K562 (cell line): Measurements from ENCODE around the gene KLRB1. TPM values are rescaled to one million over a fixed set of nuclear protein-coding genes. Genes with fewer than 3 reads are reported as not detected.

Experiments
- ATAC-seq: fragments of 200-7000 bp; cut with Tn5 transposase; 3 replicates; pipeline ENCODE4 v1.9.1; 2020; ENCODE audit warnings: moderate library complexity
- Bru-seq: library from RNA; stranded (reverse); fragments of 400-500 nt; gene quantifications from one replicate; lab custom pipeline; 2021; lab: Mats Ljungman, UMichigan
- BruChase-seq, 2 experiments: library from RNA; stranded (reverse); fragments of 400-500 nt; gene quantifications; one replicate each; lab custom pipeline; 2021; lab: Mats Ljungman, UMichigan
- BruUV-seq: library from RNA; stranded (reverse); fragments of 400-500 nt; replicated peaks from 2 replicates; lab custom pipeline; 2021; lab: Mats Ljungman, UMichigan
- CTCF ChIA-PET: fragments of 300-600 bp; formaldehyde crosslinking; extraction: SDS; loops from one replicate; lab custom pipeline; 2021; ENCODE audit warnings: low intra/inter-chr PET ratio; lab: Yijun Ruan, JAX
- POLR2A ChIA-PET: fragments of 300-600, 350-650 bp; sonication (Branson Sonifier 250); formaldehyde crosslinking; extraction: SDS; loops from one replicate; lab custom pipeline; 2021; ENCODE audit warnings: antibody characterized with exemption, inconsistent platforms; lab: Yijun Ruan, JAX
- DNase-seq, 4 experiments: peaks; one replicate each; pipeline versions ENCODE4 v3.0.0 to v3.0.0-alpha.2; 2011 to 2018; ENCODE audit warnings: low spot score in 3 of 4, mixed read lengths in 3 of 4; ENCODE audit errors: extremely low read depth in 1 of 4
- FAIRE-seq: peaks from 2 replicates; lab custom pipeline; 2011; peaks lifted over from hg19 to GRCh38; lab: Jason Lieb, UNC
- H2AFZ ChIP-seq: 2 replicates; pipeline ENCODE4 v1.6.0; 2011; ENCODE audit warnings: low read depth, low read length, control low read depth, inconsistent platforms
- H3K27ac ChIP-seq: fragments of 200-600 bp; 3 replicates; pipeline ENCODE4 v1.8.0; 2011; ENCODE audit warnings: low read depth, mild to moderate bottlenecking, control low read depth, inconsistent platforms, low read length, moderate library complexity, mixed read lengths; ENCODE audit errors: extremely low read depth
- H3K27me3 ChIP-seq, 2 experiments: fragments of 300-600 bp in 1 of 2; 2 replicates in 1 of 2; 3 replicates in 1 of 2; pipeline versions ENCODE4 v1.6.0 to v1.8.0; 2011; ENCODE audit warnings: inconsistent platforms in 2 of 2, low read length in 2 of 2, mild to moderate bottlenecking in 1 of 2, mixed read lengths in 1 of 2, moderate library complexity in 1 of 2; ENCODE audit not compliant: control insufficient read depth in 2 of 2, insufficient read depth in 2 of 2
- H3K36me3 ChIP-seq: fragments of 300-600 bp; 3 replicates; pipeline ENCODE4 v1.8.0; 2011; ENCODE audit warnings: mild to moderate bottlenecking, low read length, inconsistent platforms; ENCODE audit not compliant: control insufficient read depth, insufficient read depth
- H3K4me1 ChIP-seq, 2 experiments: fragments of 200-600 bp in 1 of 2; replicated peaks in 1 of 2; 2 replicates in 1 of 2; 3 replicates in 1 of 2; pipeline versions ENCODE4 v1.5.1 to v1.8.0; 2011; ENCODE audit warnings: inconsistent platforms in 2 of 2, low read length in 2 of 2, mild to moderate bottlenecking in 1 of 2, mixed read lengths in 1 of 2, moderate library complexity in 1 of 2; ENCODE audit not compliant: control insufficient read depth in 2 of 2, insufficient read depth in 2 of 2
- H3K4me2 ChIP-seq: 2 replicates; pipeline ENCODE4 v1.6.1; 2011; ENCODE audit warnings: low read length, control low read depth, inconsistent platforms, mixed read lengths; ENCODE audit not compliant: insufficient read depth
- H3K4me3 ChIP-seq: fragments of 200-600 bp; sonication (generic), shearing (Covaris generic); 2 replicates; pipeline ENCODE4 v1.5.1; 2016; ENCODE audit warnings: control low read depth, inconsistent platforms
- H3K79me2 ChIP-seq: fragments of 200-600 bp; 3 replicates; pipeline ENCODE4 v1.8.0; 2011; ENCODE audit warnings: low read length, inconsistent platforms; ENCODE audit not compliant: control insufficient read depth, insufficient read depth
- H3K9ac ChIP-seq, 2 experiments: 2 replicates each; pipeline versions ENCODE4 v1.6.0 to v1.6.1; 2011; ENCODE audit warnings: low read depth in 2 of 2, low read length in 2 of 2, control low read depth in 1 of 2, inconsistent platforms in 1 of 2, mild to moderate bottlenecking in 1 of 2, mixed read lengths in 1 of 2; ENCODE audit not compliant: insufficient read depth in 1 of 2
- H3K9me1 ChIP-seq: one replicate; pipeline ENCODE4 v1.6.0; 2011; ENCODE audit warnings: inconsistent platforms, mild to moderate bottlenecking, low read length, moderate library complexity; ENCODE audit not compliant: control insufficient read depth, insufficient read depth
- H3K9me3 ChIP-seq: replicated peaks from 2 replicates; pipeline ENCODE4 v1.5.1; 2011; ENCODE audit warnings: low read depth, low read length, inconsistent platforms; ENCODE audit not compliant: control insufficient read depth, insufficient read depth
- H4K20me1 ChIP-seq: replicated peaks from 2 replicates; pipeline ENCODE4 v1.6.1; 2011; ENCODE audit warnings: low read length, inconsistent platforms, mixed read lengths; ENCODE audit not compliant: control insufficient read depth, insufficient read depth
- CHD2 ChIP-seq: IDR thresholded peaks from 2 replicates; pipeline ENCODE4 v1.6.1; 2011; ENCODE audit warnings: low read depth, low read length
- FIP1L1 ChIP-seq: fragments of 200-400 bp; formaldehyde crosslinking; IDR thresholded peaks from 2 replicates; pipeline ENCODE4 v1.6.1; 2018; ENCODE audit warnings: mild to moderate bottlenecking, low read depth, low read length; ENCODE audit not compliant: poor library complexity, severe bottlenecking
- NCOA6 ChIP-seq: fragments of 450-650 bp; IDR thresholded peaks from 2 replicates; pipeline ENCODE4 v1.6.1; 2017; ENCODE audit warnings: mild to moderate bottlenecking
- NEUROD1 ChIP-seq: fragments of 150-350 bp; IDR thresholded peaks from 2 replicates; pipeline ENCODE4 v1.6.1; 2014; ENCODE audit warnings: borderline replicate concordance, low read length, low read depth; ENCODE audit not compliant: partially characterized antibody
- NUFIP1 ChIP-seq: fragments of 450-650 bp; IDR thresholded peaks from 2 replicates; pipeline ENCODE4 v1.6.1; 2018; ENCODE audit not compliant: partially characterized antibody
- RERE ChIP-seq: sonication (generic); formaldehyde crosslinking; IDR thresholded peaks from 2 replicates; pipeline ENCODE4 v1.8.0; 2023; ENCODE audit warnings: missing genetic modification reagents, mild to moderate bottlenecking, borderline replicate concordance
- SREBF2 ChIP-seq: sonication (generic); formaldehyde crosslinking; IDR thresholded peaks from 2 replicates; pipeline ENCODE4 v1.4.0; 2020; ENCODE audit warnings: mild to moderate bottlenecking, missing genetic modification reagents
- ZEB2 ChIP-seq: fragments of 450-650 bp; IDR thresholded peaks from 2 replicates; pipeline ENCODE4 v1.6.1; 2016
- ZFP1 ChIP-seq: fragments of 450-650 bp; formaldehyde crosslinking; IDR thresholded peaks from 2 replicates; pipeline ENCODE4 v1.4.0; 2020; ENCODE audit warnings: mild to moderate bottlenecking, mixed read lengths
- ZNF197 ChIP-seq: fragments of 200-800 bp; sonication (Bioruptor generic); IDR thresholded peaks from 2 replicates; pipeline ENCODE4 v1.6.1; 2016; ENCODE audit warnings: low read depth, missing genetic modification characterization, missing compliant biosample characterization
- WGBS: fragments of 100-300 bp; shearing (Covaris generic); methylation state at CpG from one replicate; pipeline ENCODE4 v1.1.6; 2016; ENCODE audit warnings: low coverage, mixed read lengths; ENCODE audit not compliant: insufficient coverage; ENCODE audit errors: missing lambda C conversion rate; 5-methylcytosine and 5-hydroxymethylcytosine counted together
- in situ Hi-C: fragments of 300-500 bp; cut with MboI; formaldehyde crosslinking; loops from 4 replicates; pipeline ENCODE4 v1.15.0; 2018; ENCODE audit warnings: inconsistent platforms, mixed read lengths
- intact Hi-C: fragments of 100-400 bp; cut with micrococcal nuclease; formaldehyde crosslinking; loops from 2 replicates; pipeline ENCODE4 v1.14.2; 2022
- long read RNA-seq, 3 experiments: library from polyadenylated mRNA in 2 of 3; library from RNA in 1 of 3; unstranded in 2 of 3; stranded (forward) in 1 of 3; transcript quantifications; one replicate each; pipeline ENCODE4 v2.0.0, GENCODE V29; 2019 to 2022
- polyA minus RNA-seq, 3 experiments: library from RNA; depleted of rRNA, polyadenylated mRNA; stranded (reverse); fragments of >200 nt; gene quantifications; 2 replicates each; pipeline ENCODE4 v1.2.3, GENCODE V29; 2011
- polyA plus RNA-seq, 8 experiments: library from polyadenylated mRNA; depleted of rRNA in 4 of 8; stranded (reverse) in 5 of 8; unstranded in 3 of 8; fragments of >200 nt; fragmentation: Nextera tagmentation in 2 of 8; fragmentation: Illumina TruSeq in 1 of 8; extraction: Ambion mirVana in 2 of 8; extraction: Trizol in 1 of 8; gene quantifications; 2 replicates each; pipeline versions ENCODE4 v1.2.1 to v1.2.3, GENCODE V29; 2011 to 2014; ENCODE audit warnings: inconsistent platforms in 1 of 8, missing spikeins in 1 of 8
- total RNA-seq, 7 experiments: library from RNA; depleted of rRNA in 6 of 7; stranded (reverse); fragments of >200 nt in 6 of 7; fragmentation: Illumina TruSeq in 2 of 7; extraction: Trizol in 2 of 7; gene quantifications; 2 replicates each; pipeline versions ENCODE4 v1.2.1 to v1.2.3, GENCODE V29; 2011 to 2021; ENCODE audit warnings: low replicate concordance in 1 of 7
- TF ChIP-seq, protein P1 (sequence below): conservative IDR thresholded peaks from 2 replicates; pipeline ENCODE4 v1.6.1; 2011; ENCODE audit warnings: low read depth, mild to moderate bottlenecking, low read length; ENCODE audit not compliant: control insufficient read depth

KLRB1 gene
- total RNA-seq (2011; cell fraction: chromatin; rRNA removed; ENCODE audit: low replicate concordance): not detected in 2 replicates
- total RNA-seq (2011; cell fraction: nucleolus; rRNA removed): not detected in 2 replicates
- not detected in 2 replicates for total RNA-seq (2011; cell fraction: nucleoplasm; rRNA removed)
- total RNA-seq (2014; rRNA removed) (not detected in 2 replicates), total RNA-seq (2014; rRNA removed; fragmentation: Illumina TruSeq; extraction: Trizol) (not detected in 2 replicates), total RNA-seq (2015; rRNA removed; fragmentation: Illumina TruSeq; extraction: Trizol) (not detected in 2 replicates), total RNA-seq (2021) (not detected in 2 replicates), polyA plus RNA-seq (2011; rRNA removed) (not detected in 2 replicates), polyA plus RNA-seq (2014; fragmentation: Illumina TruSeq; extraction: Trizol) (not detected in 2 replicates), polyA plus RNA-seq (2014; fragmentation: Nextera tagmentation; extraction: Ambion mirVana) (not detected), polyA plus RNA-seq (2014; rRNA removed) (not detected in 2 replicates), polyA minus RNA-seq (2011; rRNA and poly(A)+ RNA removed) (not detected in 2 replicates), Bru-seq, nascent RNA (not detected), BruChase-seq, experiment 1, labeled RNA remaining after a 2-hour chase (not detected), BruChase-seq, experiment 2, labeled RNA remaining after a 6-hour chase (not detected)
- not detected in 2 replicates for polyA plus RNA-seq (2011; cell fraction: cytosol; rRNA removed)
- polyA plus RNA-seq (2011; cell fraction: nucleus; rRNA removed): not detected in 2 replicates
- not detected in 2 replicates for polyA plus RNA-seq (2012)
- not detected in 2 replicates for polyA minus RNA-seq (2011; cell fraction: cytosol; rRNA and poly(A)+ RNA removed)
- polyA minus RNA-seq (2011; cell fraction: nucleus; rRNA and poly(A)+ RNA removed): not detected in 2 replicates
- long read RNA-seq, experiment 1: 0 reads
- long read RNA-seq, experiment 2: 0 reads
- long read RNA-seq, experiment 3: 0 reads

GRCh38 chr12:9607716-9608115, at the start of gene KLRB1:
KLRB1 (minus strand) TSS chr12:9607916; CDS start chr12:9607839, 77 bp downstream.
- POLR2A ChIA-PET: no interaction called here
- TF ChIP-seq, protein P1, sequence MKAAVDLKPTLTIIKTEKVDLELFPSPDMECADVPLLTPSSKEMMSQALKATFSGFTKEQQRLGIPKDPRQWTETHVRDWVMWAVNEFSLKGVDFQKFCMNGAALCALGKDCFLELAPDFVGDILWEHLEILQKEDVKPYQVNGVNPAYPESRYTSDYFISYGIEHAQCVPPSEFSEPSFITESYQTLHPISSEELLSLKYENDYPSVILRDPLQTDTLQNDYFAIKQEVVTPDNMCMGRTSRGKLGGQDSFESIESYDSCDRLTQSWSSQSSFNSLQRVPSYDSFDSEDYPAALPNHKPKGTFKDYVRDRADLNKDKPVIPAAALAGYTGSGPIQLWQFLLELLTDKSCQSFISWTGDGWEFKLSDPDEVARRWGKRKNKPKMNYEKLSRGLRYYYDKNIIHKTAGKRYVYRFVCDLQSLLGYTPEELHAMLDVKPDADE: no peak
- TF ChIP-seq RERE (CRISPR knock-in tag) (no peak), NEUROD1 (no peak), NCOA6 (no peak), NUFIP1 (no peak), CHD2 (no peak), FIP1L1 (no peak), ZNF197 (CRISPR knock-in tag) (no peak), ZFP1 (CRISPR knock-in tag) (no peak), SREBF2 (CRISPR knock-in tag) (no peak), ZEB2 (no peak)

More at GRCh38 chr12:9607716-9608115, at the start of gene KLRB1:
- ATAC-seq (no peak), FAIRE-seq (no peak), DNase-seq (no peak)
- H4K20me1 ChIP-seq: no peaks in the 10 kb centered on the region
- H3K9me3 ChIP-seq: no peaks in the 10 kb centered on the region
- no peaks in the 10 kb centered on the region for H3K9me1 ChIP-seq
- H3K79me2 ChIP-seq: no peaks in the 10 kb centered on the region
- H3K4me3 ChIP-seq: no peak within 1 kb of the TSS
- BruUV-seq: no TSS peak
- H3K27ac ChIP-seq: no peak within 1 kb of the TSS
- no peaks in the 10 kb centered on the region for H3K27me3 ChIP-seq
- H3K9ac ChIP-seq: no peak within 1 kb of the TSS
- no peak within 1 kb of the TSS for H2AFZ ChIP-seq
- CTCF ChIA-PET: no interaction called here
- in situ Hi-C loops (no loop called here), intact Hi-C loops (no loop called here)
- H3K4me1 ChIP-seq: no peaks in the 10 kb centered on the region
- WGBS: 50% methylated on average over 2 of the region's 2 CpGs
- H3K36me3 ChIP-seq: no peaks in the 10 kb centered on the region
- no peak within 1 kb of the TSS for H3K4me2 ChIP-seq
